ENCODE results near the gene RAB27B.

Gene RAB27B

GRCh38 chr18:54859667-54860421 is 31.6 kb downstream of the RAB27B start:
- DNase-seq (ENCODE audit: extremely low read depth in 1 of 2, low read depth in 1 of 2) = no peak

DNA sequence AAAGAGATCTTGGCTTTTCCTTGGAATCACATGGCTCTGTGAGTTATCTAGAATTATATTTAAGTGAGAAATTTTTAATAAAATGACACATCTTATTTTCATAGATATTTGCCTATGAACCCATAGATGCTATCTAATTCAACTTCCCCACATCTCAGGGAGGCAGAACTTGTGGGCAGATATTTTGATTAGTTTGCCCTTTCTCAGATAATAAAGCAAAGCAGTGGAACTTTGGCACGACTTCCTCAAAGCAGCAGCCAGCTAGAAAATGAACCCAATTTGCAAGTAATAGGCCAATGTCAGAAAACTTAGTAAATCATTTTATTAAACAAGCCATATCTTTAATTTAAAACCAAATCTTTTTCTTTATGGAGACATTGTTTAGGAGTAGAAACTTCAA is 32.7 kb downstream of the RAB27B start:
- no peak for DNase-seq (ENCODE audit: extremely low read depth in 1 of 2, low read depth in 1 of 2)

GRCh38 chr18:54867131-54867530 is 38.9 kb downstream of the RAB27B start:
- no peak for DNase-seq (ENCODE audit: extremely low read depth in 1 of 2, low read depth in 1 of 2)

GRCh38 chr18:54871231-54871630 is 43.0 kb downstream of the RAB27B start:
- no peak for DNase-seq (ENCODE audit: extremely low read depth in 1 of 2, low read depth in 1 of 2)

- DNase-seq (ENCODE audit: extremely low read depth in 1 of 2, low read depth in 1 of 2) = no peak
Observed at GRCh38 chr18:54872681-54873080, 44.4 kb downstream of the RAB27B start.

- no peak for DNase-seq (ENCODE audit: extremely low read depth in 1 of 2, low read depth in 1 of 2)
Observed at GRCh38 chr18:54873884-54874255, 45.6 kb downstream of the RAB27B start.

DNA sequence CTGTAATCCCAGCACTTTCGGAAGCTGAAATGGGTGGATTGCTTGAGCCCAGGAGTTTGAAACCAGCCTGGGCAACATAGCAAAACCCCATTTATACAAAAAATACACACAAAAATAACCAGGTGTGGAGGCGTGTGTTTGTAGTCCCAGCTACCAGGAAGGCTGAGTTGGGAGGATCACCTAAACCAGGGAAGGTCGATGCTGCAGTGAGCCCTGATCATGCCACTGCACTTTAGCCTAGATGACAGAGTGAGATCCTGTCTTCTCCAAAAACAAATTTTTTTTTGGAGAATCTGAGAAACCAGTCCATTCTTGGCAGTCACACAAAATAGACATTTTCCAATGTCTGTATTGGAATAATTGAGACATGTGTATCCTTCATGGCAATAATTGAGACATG is 46.8 kb downstream of the RAB27B start:
- no peak for DNase-seq (ENCODE audit: extremely low read depth in 1 of 2, low read depth in 1 of 2)

GRCh38 chr18:54877076-54877475 is 48.8 kb downstream of the RAB27B start:
- no peak for DNase-seq (ENCODE audit: extremely low read depth in 1 of 2, low read depth in 1 of 2)

DNA sequence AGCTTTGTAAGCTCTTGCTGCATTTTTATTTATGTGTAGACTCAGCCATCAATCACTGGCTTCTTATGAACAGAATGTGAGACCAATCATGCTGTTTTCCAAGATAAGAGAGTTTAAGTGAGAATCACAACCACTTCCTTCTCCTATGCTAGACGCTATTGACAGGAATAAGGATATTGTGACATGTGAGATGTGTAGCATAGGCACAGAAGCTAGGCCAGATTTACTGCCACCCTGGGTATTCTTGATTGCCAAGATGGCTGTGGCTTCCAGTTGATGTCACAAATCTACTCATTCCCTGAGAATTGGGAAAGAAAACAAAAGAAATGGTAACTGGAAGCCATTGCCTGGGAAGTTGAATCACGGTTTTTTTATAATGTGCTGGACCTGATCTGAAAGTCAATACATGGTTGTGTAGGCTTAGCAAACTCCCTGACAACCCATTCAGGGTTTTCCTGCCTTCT is 49.9 kb downstream of the RAB27B start:
- DNase-seq (ENCODE audit: extremely low read depth in 1 of 2, low read depth in 1 of 2) = no peak

DNA sequence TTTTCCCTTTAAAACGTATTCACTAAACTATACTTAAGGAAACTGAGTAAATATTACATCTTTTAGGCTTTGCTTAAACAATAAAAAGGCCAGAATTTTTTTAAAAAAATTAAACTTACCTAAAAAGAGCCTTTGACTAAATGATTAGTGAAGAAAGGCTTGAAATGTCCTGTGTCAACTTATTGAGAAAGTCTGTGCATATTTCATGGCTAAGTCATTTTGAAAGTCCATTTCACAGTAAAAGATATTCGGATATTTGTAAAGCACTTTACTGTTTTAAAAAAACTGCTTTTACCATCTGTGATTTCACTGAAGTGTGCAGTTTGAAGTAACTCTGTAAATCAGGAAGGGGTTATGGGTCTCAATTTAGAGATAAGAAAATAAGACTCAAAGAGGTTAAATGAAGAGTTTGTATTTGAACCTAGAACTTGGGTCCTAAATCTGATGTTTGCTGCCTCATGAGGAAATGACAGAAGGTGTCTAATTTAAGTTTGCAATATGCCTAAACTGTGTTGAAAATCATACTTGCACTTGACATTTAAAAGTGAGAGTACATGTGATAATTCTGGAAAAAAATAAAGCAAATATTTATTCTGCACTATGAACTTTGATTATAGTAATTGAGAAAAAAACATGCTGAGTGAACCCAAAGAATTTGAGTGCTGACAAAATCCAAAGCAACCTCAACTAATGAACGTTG is 50.5 kb downstream of the RAB27B start:
- no peak for DNase-seq (ENCODE audit: extremely low read depth in 1 of 2, low read depth in 1 of 2)

- no peak for DNase-seq (ENCODE audit: extremely low read depth in 1 of 2, low read depth in 1 of 2)
Observed at GRCh38 chr18:54879691-54880090, 51.4 kb downstream of the RAB27B start.

GRCh38 chr18:54880395-54881105 is 52.3 kb downstream of the RAB27B start:
- DNase-seq (ENCODE audit: extremely low read depth in 1 of 2, low read depth in 1 of 2) = no peak

DNA sequence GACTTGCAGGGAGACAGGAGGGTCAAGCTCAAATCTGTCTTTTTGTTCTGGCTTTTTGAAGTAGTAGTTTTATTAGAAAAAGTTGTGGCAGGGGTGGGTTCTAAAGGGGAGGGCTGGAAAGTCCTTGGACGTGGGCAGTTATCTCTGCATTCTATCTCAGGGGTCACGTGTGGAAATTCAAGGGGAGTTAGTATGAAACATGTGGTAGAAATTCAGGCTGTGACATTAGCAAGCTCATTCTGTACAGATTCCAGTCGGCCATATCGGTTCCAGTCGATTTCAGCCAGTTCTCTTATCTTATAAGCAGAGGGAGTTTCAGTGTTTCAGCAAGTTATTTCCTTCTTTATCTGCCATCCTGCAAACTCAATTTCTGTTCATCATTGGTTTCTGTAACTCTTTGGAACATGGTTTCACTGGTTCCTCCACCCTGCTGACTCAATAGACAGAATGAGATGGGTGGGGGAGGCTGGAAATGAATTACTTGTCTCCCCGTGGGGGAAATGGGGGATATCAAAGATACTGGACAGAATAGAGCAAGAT is 53.0 kb downstream of the RAB27B start:
- DNase-seq (ENCODE audit: extremely low read depth in 1 of 2, low read depth in 1 of 2) = no peak

DNA sequence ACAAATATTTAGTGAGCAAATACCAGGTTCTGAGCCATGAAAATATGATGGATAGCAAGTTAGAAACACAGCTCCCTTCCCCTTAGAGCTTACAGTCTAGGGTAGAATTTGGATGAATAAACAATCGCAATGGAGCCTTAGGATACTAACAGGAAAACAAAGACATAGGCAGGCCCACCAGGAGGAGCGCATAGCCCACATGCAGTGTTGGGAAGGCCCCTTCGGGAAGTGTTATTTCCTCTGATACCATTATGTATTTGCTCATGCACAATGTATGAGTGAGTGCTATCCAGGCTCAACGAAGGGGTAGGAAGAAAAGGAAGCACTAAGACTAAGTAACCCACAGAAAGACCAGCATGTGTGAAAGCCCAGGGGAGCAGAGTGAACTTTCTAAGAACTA is 54.0 kb downstream of the RAB27B start:
- no peak for DNase-seq (ENCODE audit: extremely low read depth in 1 of 2, low read depth in 1 of 2)

- DNase-seq (ENCODE audit: extremely low read depth in 1 of 2, low read depth in 1 of 2) = no peak
Observed at GRCh38 chr18:54883816-54884604, 55.7 kb downstream of the RAB27B start.

GRCh38 chr18:54888378-54888777 is 60.1 kb downstream of the RAB27B start:
- DNase-seq (ENCODE audit: extremely low read depth in 1 of 2, low read depth in 1 of 2) = no peak

DNA sequence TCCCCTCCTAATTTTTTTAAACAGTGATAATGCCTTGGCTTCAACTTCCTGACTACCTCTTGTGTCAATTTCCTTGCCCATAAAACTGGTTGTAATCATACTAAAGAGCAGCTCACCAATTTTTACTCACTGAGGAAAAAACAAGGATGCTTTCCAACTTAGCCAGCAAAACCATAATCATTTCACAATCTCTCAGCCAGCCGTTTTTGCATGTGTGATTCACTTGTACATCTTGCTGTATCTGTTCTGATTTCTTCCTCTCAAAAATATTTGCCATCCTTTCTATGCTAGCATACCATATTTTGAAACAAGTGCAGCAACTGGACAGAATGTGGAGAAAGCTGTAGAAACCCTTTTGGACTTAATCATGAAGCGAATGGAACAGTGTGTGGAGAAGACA is 60.7 kb downstream of the RAB27B start:
- DNase-seq (ENCODE audit: extremely low read depth in 1 of 2, low read depth in 1 of 2) = no peak

GRCh38 chr18:54899500-54899899 is 71.2 kb downstream of the RAB27B start:
- no peak for DNase-seq (ENCODE audit: extremely low read depth in 1 of 2, low read depth in 1 of 2)

GRCh38 chr18:54900290-54900689 is 72.0 kb downstream of the RAB27B start:
- no peak for DNase-seq (ENCODE audit: extremely low read depth in 1 of 2, low read depth in 1 of 2)

- no peak for DNase-seq (ENCODE audit: extremely low read depth in 1 of 2, low read depth in 1 of 2)
Observed at GRCh38 chr18:54904581-54904980, 76.3 kb downstream of the RAB27B start.

- DNase-seq (ENCODE audit: extremely low read depth in 1 of 2, low read depth in 1 of 2) = no peak
Observed at GRCh38 chr18:54905629-54906028, 77.4 kb downstream of the RAB27B start.

Data from stimulated activated CD8-positive, alpha-beta memory T cell treated with anti-CD3 and anti-CD28 coated beads, Interleukin-7, amount 100 ng/mL, for 48 hours (primary cell).